SIG-M5 treated with dmso at 0.1 percent for 504 hours (cell line): ENCODE results near the gene AOPEP.
A peak's percentile ranks its signal among the peaks of the same experiment; 100 is the strongest.

Source experiments
- DNase-seq: peaks from one replicate; lab custom pipeline; 2025; ENCODE audit not compliant: unreplicated experiment; lab: John Stamatoyannopoulos, UW

AOPEP gene

DNA sequence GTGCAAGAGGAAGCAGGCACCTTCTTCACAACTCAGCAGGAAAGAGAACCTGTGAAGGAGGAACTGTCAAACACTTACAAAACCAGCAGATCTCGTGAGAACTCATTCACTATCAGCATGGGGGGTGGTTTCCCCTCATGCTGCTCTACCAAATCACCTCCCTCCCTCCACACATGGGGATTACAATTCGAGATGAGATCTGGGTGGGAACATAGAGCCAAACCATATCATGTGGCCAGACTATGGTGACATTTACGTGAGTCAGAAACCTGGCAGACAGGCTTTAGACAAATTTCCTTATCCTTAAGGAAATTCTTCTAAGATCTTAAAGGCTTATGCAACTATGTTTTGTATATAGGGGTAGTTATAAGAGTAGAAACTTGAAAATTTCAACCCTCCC is 8.7 kb upstream of the AOPEP start:
- no peak for DNase-seq

DNA sequence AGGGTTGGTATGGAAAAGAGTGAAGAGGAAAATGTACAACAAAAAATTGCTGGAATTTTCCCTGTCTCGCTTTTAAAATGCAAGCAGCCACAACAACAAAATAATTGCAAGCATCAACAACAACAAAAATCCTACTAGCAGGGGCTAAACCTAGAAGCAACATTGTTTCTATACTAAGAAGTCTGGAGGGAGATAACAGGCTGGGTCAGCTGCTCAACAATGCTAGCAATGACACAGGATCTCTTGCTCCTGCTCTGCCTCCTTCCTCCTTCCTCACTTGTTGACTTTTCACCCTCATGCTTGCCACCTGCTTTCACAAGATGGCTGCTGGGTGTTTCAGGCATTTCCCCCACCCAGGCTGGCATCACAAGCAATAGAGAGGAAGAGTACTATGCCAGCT is 7.6 kb upstream of the AOPEP start:
- DNase-seq, result no peak

DNA sequence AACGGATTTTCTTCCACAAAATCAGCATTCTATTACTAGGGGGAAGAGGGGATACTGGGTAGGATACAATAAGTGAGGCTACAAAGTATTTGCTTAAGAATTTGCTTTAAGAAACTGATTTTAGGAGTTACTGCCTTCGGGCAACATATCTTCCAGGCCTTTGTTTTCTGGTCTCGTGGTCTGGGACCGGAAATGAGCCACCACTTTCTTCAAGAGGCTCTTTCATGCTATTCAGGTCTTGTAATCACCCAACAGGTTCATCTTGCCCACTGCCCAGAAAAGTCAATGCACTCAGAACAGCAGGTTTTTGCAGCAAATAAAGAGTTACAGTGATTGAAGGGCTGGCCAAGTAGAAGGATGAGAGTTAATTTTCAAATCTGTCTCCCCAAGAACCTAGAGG is 6.6 kb upstream of the AOPEP start:
- DNase-seq, result no peak

DNA sequence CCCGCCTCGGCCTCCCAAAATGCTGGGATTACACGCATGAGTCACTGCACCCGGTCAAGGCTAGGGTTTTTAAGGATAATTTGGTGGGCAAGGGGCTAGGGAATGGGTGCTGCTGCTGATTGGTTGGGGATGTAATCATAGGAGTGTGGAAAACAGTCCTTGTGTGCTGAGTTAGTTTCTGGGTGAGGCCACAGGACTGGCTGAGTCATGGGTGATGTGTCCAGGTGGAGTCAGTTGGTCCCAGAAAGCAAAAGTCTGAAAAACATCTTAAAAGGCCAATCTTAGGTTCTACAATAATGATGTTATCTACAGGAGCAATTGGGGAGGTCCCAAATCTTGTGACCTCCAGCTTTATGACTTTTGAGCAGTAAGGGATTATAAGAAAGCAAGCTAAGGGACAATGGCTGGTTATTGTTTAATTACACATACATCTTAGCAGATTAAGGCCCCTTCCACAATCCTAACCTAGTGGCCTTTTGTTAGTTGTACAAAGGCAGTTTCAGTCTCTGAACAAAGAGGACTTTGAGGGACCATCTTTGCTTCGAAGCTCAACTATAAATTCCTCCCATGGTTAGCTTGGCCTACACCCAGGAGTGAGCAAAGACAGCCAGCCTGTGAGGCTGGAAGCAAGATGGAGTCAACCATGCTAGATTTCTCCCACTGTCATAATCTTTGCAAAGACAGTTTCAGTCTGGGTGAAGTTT is 5.5 kb upstream of the AOPEP start:
- DNase-seq, result no peak

DNA sequence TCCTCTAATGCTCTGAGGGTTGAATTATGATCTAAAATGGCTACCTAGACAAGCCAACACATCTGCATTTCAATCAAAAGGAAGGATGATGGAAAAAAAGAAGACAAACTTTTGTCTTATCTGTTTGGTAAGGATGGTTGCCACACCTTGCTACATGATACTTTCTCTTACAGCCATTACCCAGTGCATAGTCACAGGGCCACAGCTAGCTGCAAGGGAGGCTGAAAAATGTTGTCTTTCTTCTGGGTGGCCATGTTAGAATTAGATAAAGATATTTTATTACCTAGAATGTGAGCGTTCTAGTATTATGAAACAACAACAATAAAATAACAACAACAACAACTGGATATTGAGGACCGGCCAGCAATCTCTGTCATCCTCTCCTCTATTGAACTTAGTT is 4.7 kb upstream of the AOPEP start:
- DNase-seq, result no peak

DNA sequence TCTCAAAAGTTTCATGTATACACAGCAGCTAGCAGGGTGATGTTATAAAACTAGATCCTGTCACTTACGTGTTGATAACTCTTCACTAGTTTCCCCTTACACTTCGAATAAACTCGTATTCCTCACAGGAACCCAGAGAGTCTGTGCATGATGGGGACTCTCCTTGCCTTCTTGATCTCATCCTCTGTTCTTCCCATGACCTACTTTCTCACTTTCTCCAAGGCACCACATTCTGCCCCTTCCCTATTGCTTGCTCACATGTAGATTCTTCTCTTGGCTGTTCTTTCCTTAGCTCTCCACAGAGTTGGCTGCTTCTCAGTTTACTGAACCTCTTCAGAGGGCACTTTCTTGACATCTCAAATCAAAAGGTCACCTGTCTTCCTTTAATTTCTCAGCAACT is 1.2 kb upstream of the AOPEP start:
- DNase-seq, result no peak

DNA sequence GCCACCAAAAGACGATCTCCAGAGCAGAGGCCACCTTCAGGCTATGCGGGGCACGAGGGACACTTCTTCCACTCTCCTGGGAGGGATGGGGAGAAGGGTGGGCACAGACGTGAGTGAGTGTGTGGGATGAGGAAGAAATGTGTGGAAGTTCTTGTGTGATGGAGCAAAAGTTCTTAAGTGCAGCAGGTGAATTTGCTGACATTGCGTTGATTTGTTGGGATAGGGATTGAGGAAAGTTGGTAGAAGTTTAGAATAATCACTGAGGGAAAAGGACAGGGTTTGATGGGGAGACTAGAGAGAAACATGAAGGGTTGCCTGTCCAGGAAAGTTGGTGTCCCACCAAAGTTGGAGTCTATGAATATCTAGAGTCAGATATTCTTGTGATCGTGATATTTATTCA is 2.2 kb downstream of the AOPEP start:
- no peak for DNase-seq

DNA sequence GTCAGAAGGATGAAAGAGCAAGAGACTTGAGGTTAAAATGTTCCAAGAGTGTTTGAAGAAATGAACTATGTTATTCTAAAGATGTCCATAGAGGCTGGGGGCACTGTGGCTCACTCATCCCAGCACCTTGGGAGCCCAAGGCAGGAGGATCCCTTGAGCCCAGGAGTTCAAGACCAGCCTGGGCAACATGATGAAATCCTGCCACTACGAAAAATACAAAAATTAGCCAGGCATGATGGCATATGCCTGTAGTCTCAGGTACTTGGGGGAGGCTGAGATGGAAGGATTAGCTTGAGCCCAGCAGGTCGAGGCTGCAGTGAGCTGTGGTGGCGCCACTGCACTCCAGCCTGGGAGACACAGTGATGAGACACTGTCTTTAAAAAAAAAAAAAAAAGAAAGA is 2.7 kb downstream of the AOPEP start:
- no peak for DNase-seq

DNA sequence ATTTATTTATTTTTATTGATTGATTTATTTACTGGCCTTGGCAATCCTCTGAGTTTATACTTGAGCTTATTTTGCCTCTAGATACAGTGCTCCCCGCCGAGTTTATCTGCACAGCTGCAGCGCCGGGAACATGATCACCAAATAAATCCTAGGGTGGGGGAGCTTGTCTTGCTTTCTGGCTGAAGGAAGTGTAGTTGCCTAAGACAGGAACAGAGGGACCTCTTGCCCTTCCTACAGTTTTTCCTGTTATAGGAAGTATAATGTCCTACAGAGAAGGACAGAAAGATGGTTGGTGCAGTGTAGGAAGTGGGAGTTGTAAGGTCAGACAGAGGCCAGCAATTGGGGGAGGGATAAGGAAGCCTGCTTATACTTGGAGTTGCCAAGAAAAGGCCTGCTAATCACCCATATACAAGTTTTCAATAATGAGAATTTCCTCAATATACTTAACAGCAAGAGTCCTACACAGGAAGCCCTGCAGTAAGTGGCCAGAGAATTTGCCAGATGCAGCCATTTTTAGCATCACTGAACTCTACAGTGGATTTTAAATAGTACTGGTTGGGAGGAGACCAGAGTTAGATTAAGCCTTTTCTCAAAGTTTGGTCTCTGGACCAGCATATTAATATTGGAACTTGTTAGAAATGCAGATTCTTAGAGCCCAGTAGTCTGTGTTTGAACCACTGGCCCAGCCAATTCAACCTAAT is 7.7 kb downstream of the AOPEP start:
- no peak for DNase-seq

DNA sequence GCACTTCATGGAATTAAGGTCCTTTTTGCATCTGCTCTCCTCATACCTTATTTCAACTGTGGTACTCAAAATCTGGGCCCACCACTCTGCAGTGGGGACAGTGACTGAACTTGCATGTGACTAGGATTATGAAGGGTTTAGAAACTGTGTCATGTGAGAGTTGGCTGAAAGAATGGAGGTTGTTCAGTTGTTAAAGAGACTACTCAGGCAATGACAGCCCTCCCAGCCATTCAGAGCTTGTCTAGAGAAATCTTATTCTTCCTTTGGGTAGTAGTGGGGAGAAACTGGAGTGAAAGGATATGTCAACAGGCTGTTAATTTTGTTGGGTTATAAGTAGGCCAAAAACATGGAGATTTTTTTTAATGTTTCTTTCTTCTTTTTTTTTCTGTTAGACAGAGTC is 10.3 kb downstream of the AOPEP start:
- DNase-seq, result no peak

DNA sequence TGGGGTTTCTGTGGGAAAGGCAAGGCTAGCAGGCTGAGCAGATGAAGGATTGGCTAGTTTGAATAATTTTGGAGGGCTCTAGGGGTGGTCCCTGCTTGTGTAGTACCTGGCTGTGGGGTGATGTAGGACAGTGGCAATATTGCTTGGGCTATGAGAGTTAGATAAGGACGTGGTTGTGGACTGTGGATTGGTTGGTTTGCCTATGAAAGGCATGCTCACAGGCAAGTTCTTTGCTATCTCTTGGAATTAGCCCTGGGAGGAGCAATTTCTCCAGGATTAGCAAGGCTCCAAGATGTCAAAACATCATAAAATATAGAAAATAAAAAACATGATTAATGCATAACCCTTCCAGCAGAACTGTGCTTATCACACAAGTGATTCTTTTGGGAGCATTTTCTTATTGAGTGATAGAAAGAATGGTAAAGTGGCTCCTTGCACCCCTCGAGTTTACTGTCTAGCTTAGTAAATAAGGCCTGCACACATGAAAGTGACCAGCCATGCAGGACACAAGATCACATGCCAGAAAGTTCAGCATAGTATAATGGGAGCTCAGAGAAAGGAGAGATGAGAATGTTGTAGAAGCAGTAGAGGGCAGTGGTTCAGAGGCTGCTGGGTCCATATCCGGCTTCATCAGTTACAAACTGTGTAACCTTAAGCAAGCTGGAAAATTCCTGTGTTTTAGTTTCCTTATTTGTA is 13.8 kb downstream of the AOPEP start:
- no peak for DNase-seq

DNA sequence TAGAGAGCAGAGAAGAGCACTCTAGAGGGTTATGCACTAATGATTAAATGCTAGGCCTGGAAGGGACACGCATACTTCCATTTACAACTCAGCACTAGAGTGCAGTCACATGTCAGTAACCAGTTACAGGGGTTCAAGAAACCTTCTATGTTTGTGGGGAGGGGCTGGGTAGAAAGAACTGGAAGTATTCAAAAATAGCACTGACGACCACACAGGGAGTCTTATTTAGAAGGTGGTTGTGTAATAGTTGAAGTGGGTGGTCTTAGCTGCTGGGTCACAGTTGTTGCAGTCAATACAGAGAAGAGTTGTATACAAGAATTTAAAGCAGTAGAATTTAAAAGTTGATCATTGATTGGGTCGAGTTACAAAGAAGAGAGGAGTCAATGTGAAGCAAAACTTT is 15.4 kb downstream of the AOPEP start:
- peak; percentile 25 for DNase-seq

DNA sequence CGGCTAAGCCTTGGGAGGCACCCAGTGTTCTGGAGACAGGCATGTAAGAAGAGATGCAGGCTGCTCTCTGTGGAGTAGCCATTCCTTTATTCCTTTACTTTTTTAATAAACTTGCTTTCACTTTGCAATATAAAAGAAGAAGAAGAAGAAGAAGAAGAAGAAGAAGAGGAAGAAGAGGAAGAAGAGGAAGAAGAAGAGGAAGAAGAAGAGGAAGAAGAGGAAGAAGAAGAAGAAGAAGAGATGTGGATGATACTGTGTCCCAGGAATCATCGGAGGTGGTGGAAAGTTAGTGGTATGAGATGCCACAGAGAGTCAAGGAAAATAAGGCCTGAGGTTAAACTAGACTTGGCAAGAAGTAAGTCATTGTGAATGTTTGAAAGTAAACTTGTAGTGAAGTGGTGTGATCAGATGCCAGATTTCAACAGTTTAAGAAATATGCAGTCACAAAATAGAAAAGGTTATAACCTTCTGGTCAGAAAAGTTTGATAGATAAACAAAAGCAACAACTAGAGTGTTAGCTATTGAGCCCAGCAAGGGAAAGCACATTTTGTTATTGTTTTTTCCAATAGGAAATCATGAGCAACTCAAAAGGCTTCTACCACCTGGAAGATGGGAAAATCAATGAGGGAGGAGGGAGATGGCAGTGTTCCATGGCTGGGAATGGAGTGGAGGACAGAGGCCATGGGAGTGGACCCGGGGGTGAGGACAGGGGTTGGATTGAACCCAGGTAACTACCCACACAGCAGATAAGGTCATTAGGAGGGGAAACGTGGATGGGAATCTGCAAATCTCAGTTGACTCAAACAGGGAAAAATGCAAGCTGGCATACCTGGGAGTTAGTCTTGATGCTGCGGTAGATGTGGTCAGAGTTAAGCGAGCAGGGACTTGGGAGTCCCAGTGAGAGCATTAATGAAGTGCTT is 16.8 kb downstream of the AOPEP start:
- DNase-seq, result no peak

DNA sequence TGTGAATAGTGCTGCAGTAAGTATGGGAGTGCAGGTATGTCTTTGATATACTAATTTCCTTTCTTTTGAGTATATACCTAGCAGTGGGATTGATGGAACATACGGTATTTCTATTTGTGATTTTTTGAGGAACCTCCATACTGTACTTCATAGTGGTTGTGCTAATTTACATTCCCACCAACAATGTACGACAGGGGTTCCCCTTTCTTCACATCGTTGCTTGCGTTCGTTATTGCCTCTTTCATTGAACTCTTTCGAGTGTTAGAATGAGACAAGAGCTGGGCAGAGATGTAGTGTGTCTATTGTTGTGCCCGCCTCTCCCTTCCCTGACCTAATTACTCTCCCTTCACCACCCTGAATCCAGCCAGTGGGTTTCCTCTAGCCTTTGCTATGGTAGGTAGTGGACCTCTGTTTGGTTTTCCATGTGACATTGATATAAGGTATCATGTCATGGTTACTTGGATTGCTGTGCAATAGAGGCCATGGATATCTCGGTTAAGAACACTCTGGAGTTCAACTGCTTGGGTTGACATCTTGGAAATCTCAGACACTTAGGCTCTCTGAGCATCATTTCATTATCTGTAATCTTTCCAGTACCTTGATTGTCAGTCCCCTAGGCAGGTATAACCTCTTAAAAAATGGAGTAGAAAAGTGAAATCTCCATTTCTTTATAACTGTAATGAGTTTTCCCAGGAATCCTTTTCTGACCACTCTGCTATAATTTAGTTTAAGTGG is 19.5 kb downstream of the AOPEP start:
- DNase-seq, result no peak

DNA sequence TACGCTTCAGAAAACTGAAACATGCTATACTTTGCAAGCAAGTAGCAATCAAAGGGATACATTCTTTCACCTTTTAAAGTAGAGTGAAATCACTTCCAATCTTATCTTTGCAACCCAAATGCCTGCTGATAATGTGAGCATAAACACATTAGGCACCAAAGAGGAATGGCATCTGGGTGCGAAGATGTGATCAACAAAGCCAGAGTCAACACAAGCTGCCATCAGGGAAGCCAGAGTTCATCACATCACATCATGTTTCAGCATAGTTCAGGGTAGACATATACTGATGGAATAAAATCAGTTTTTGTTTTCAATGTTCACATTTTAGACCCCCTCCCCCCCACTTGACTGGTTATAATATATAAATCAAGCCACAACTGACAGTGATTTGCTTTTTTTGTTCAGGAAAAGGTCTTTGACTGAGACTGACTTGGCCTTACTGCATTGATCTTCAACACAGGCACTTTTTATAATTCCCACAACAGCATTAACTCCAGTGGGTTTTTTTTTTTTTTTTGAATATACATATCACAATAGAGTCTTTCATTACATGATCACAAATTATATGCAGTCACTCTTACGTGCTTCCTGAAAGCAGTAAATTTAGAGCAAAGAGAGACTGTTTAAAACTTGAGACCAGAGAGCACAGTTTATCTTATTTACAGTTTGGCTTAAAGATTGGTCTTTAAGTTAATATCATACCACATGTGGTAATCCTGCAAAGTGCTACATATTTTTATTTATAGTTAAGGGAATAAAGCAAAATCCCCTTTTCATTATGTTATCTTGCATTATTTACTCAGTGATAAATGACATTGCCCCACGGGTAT is 20.3 kb downstream of the AOPEP start:
- DNase-seq, result no peak

DNA sequence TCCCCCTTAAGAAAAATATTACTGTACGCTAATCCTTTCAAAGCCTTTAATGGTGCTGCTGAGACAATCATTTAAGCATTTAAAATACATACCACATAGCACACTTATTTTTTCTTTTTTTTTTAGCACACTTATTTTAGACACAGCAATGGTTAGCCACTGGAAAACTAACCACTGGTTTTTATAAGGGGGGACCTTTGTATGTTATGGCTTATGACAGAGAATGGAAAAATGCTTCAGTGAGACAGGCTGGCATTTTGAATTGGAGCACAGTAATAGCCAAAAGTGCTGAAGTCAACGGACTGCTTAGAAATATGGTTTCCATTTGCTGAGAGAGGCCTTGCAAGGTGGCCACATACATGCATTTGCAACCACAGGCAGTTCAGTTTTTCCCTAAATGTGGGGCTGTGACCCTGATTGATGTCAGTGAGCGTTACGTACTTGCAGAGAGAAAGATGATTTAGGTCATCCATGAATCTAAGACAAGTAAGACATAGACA is 28.5 kb downstream of the AOPEP start:
- no peak for DNase-seq

DNA sequence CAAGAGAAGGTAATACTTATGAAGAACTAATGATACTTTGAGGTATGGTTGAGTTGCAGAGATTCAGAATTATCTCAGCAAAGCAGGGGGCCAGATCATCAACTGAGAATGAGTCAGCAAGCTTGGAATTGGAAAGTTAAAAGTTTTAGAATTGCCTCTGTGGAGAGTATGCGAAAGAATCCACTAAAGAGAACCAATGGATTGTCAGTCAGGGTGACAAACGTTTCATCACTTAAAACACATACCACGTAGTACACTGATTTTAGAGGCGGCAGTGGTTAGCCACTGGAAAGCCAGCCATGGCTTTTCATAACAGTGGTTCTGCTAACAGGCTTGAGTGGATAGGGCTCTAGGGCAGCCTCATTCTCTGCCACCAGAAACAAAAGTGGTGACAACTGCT is 30.7 kb downstream of the AOPEP start:
- DNase-seq, result no peak

DNA sequence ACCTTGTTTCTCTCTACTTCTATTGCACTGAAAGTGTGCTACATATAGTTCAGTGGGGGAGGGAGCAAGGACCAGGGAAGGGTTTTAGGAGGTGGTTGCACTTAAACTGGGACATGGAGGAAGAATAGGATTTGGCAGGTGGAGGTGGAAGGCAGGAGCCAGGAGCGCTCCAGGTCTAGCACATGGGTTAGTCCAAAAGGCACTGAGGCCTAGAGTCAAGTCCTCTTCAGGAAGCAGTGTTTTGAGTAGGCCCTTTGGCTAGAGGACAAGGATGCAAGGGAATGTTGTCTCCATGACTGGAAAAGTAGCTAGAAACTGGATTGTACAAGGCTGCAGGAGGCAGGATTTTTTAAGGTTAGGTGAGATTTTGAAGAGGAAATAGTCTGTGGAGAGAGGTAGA is 31.5 kb downstream of the AOPEP start:
- no peak for DNase-seq

DNA sequence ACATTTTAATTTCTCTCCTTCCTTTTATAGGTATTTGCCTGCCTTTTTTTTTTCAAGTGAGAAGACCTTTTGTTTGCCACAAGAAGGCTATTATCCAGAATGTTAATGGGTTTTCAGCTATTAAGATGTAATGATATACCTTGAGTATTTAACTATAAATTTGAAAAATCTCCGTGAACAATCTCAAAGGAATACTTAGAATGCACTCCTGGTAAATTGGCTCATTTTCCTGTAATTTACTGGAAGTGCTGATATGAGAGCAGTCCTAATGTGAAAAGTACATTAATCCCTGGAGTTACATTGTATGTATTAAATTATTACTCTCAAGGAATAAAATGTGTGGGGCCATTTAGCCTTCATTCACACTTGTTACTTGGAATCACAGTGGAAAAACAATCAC is 32.4 kb downstream of the AOPEP start:
- no peak for DNase-seq

DNA sequence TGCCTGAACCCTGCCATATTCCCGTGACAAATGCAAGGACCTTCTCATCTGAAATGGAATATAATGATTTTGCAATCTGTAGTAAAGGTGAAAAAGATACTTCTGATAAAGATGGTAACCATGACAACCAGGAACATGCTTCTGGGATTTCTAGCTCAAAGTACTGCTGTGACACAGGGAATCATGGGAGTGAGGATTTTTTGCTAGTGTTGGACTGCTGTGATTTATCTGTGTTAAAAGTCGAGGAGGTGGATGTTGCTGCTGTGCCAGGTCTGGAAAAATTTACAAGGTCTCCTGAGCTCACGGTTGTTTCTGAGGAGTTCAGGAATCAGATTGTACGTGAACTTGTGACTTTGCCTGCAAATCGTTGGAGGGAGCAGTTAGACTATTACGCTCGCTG is 33.5 kb downstream of the AOPEP start:
- no peak for DNase-seq
